Stomach (tissue), 9 donors: ENCODE data around the gene ATP10B. TPM values are rescaled to one million over a fixed set of nuclear protein-coding genes. Genes with fewer than 3 reads are reported as not detected.

ENCODE experiments used
- DNase-seq, 2 donors: peaks; one replicate each; pipeline versions ENCODE4 v3.0.0 to v3.0.0-alpha.2; 2013 to 2019
- H3K27ac ChIP-seq, 5 donors: fragments of 200-600 bp in 4 of 5; sonication (generic) in 4 of 5; one replicate each; pipeline ENCODE4 v1.5.1; 2013 to 2019; ENCODE audit warnings: mild to moderate bottlenecking in 1 of 5, moderate library complexity in 1 of 5
- H3K27me3 ChIP-seq, 3 donors: fragments of 200-600 bp; sonication (generic); one replicate each; pipeline ENCODE4 v1.5.1; 2017 to 2019; ENCODE audit warnings: mixed run types in 1 of 3
- H3K36me3 ChIP-seq, 4 donors: fragments of 200-600 bp; sonication (generic); 1 replicate in 3 of 4; 2 replicates in 1 of 4; pipeline ENCODE4 v1.5.1; 2016 to 2019
- H3K4me1 ChIP-seq, 4 donors: fragments of 200-600 bp; sonication (generic); one replicate each; pipeline ENCODE4 v1.5.1; 2016 to 2019
- H3K4me3 ChIP-seq, 4 donors: fragments of 200-600 bp; sonication (generic) in 3 of 4; one replicate each; pipeline ENCODE4 v1.5.1; 2016 to 2019; ENCODE audit warnings: mild to moderate bottlenecking in 1 of 4
- H3K9me3 ChIP-seq, 4 donors: fragments of 200-600 bp; sonication (generic); one replicate each; pipeline ENCODE4 v1.5.1; 2016 to 2019
- EP300 ChIP-seq: sonication (generic); formaldehyde crosslinking; IDR thresholded peaks from one replicate; pipeline ENCODE4 v1.6.1; 2017; ENCODE audit warnings: antibody characterized with exemption
- POLR2A ChIP-seq, 4 donors: fragments of 450-650 bp; IDR thresholded peaks; one replicate each; pipeline ENCODE4 v1.6.1; 2016; ENCODE audit warnings: antibody characterized with exemption in 4 of 4, control low read depth in 2 of 4, mild to moderate bottlenecking in 1 of 4, moderate library complexity in 1 of 4
- POLR2AphosphoS5 ChIP-seq, 3 donors: sonication (generic); formaldehyde crosslinking; IDR thresholded peaks; one replicate each; pipeline ENCODE4 v1.6.1; 2016; ENCODE audit warnings: antibody characterized with exemption in 3 of 3
- WGBS, 5 donors: extraction: QIAGEN DNeasy Blood & Tissue Kit in 3 of 5; methylation state at CpG; one replicate each; pipeline versions ENCODE4 v1.1.5 to v1.1.7; 2013 to 2018; 5-methylcytosine and 5-hydroxymethylcytosine counted together
- intact Hi-C: fragments of 100-400 bp; cut with DNase I; formaldehyde crosslinking; loops from one replicate; pipeline ENCODE4 v1.15.1; 2023; ENCODE audit warnings: low total_unique reads
- polyA plus RNA-seq, 3 donors: library from polyadenylated mRNA; stranded (reverse); fragments of 200-250 nt; gene quantifications; one replicate each; pipeline ENCODE4 v1.2.3, GENCODE V29; 2013
- total RNA-seq, 5 donors: library from RNA; depleted of rRNA; stranded (reverse); fragments of >200 nt; gene quantifications; one replicate each; pipeline versions ENCODE4 v1.1.0 to v1.2.3, GENCODE V29; 2014 to 2016
- TF ChIP-seq, protein P1 (sequence below), 7 experiments: fragments of 450-650 bp in 4 of 7; fragments of 200-600 bp in 3 of 7; sonication (generic) in 3 of 7; IDR thresholded peaks; one replicate each; pipeline ENCODE4 v1.5.1; 2016 to 2019; ENCODE audit warnings: antibody characterized with exemption in 7 of 7, control low read depth in 2 of 7, mild to moderate bottlenecking in 1 of 7
- donor health status: healthy with polysubstance abuse.
- donor health status: Bipolar disorder and iron deficiency.
- donor health status: healthy.

ATP10B gene
- total and polyA plus RNA-seq, 8 donors: 0.25 to 115 (median 4.4) TPM

DNA sequence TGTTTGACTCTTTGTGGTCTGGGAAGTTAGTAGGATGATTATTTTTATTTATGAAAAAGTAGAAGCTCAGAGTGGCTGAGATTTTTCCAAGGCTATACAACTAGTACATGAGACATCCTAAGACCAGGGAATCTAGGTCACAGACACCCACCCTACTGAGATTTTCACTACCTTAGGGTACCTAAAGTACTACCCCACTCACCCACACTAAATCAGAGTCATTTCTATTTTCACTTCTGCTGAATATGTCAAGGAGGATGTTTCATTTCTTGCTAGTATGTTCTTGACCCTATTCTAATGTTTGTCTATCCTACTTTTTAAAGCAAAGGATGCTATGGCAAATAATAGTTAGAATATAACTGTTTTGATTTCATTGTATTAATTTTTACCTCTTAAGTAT, 206.0 kb downstream of the ATP10B start:
- Histone ChIP-seq H3K4me3 (no peak overlapping the region), H3K27ac (no peak overlapping the region), H3K4me1 (no peaks in the 10 kb centered on the region), H3K36me3 (no peaks in the 10 kb centered on the region), H3K9me3 (no peaks in the 10 kb centered on the region), H3K27me3 (no peaks in the 10 kb centered on the region)
- TF ChIP-seq POLR2A (IDR thresholded peaks at IDR 0.05) (no peak), POLR2AphosphoS5 (IDR thresholded peaks at IDR 0.05) (no peak), EP300 (no peak)
- TF ChIP-seq, protein P1, sequence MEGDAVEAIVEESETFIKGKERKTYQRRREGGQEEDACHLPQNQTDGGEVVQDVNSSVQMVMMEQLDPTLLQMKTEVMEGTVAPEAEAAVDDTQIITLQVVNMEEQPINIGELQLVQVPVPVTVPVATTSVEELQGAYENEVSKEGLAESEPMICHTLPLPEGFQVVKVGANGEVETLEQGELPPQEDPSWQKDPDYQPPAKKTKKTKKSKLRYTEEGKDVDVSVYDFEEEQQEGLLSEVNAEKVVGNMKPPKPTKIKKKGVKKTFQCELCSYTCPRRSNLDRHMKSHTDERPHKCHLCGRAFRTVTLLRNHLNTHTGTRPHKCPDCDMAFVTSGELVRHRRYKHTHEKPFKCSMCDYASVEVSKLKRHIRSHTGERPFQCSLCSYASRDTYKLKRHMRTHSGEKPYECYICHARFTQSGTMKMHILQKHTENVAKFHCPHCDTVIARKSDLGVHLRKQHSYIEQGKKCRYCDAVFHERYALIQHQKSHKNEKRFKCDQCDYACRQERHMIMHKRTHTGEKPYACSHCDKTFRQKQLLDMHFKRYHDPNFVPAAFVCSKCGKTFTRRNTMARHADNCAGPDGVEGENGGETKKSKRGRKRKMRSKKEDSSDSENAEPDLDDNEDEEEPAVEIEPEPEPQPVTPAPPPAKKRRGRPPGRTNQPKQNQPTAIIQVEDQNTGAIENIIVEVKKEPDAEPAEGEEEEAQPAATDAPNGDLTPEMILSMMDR (IDR thresholded peaks at IDR 0.05): no peak
- intact Hi-C loops: no loop called here
- no peak for DNase-seq

DNA sequence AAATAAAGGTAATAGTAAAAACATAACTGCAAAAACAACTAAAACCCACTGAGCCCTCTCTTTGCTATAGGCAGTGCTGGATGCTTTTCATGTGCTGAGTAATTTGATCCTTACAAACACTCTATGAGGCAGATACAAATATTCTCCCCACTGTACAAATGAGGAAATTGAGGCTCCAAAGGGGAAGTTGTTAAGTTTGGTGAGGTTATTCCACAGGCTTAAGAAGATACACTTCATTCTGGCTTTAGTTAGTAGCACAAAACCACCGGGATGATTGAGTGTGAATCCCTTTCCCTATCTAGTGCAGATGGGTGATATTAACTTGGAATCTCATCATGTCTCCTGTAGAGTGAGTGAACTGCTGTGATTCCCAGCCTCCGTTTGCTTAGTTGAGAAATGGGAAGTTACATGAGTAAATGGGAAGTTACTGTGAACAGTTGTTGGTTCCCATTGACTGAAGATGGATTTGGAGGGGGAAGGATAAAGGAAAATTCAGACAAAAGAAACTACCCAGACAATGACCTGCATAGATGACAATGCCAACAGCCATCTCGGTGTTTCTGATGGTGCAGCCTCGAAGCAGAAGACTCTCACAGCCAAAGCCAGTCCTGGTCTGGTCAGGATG, 208.3 kb downstream of the ATP10B start:
- Histone ChIP-seq H3K27ac (no peak overlapping the region), H3K27me3 (no peaks in the 10 kb centered on the region), H3K9me3 (no peaks in the 10 kb centered on the region), H3K4me3 (no peak overlapping the region), H3K36me3 (no peaks in the 10 kb centered on the region), H3K4me1 (no peaks in the 10 kb centered on the region)
- intact Hi-C loops: no loop called here
- no peak for DNase-seq
- TF ChIP-seq, protein P1 (IDR thresholded peaks at IDR 0.05): no peak
- TF ChIP-seq POLR2A (IDR thresholded peaks at IDR 0.05): no peak
- 78 to 87% (median 82%) methylated on average over 4 of the region's 4 CpGs for WGBS, 5 donors

DNA sequence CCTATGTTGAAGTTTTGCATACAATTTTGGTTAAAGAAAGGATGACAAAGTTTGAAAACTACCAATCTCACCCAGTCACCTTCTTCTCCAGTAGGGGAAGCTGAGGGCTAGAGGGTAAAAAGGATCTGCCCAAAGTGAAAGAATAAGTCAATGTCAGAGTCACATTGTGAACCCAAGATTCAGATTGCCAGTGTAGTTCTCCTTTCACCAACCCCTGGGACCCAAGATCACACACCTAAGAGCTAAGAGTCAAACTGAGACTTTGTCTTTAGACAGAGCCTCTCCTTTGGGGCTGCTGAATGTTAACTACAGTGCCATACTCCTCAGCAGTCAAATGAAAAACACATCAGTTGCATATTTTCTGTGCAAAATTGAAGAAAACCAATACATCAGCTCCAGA, 210.6 kb downstream of the ATP10B start:
- TF ChIP-seq POLR2AphosphoS5 (IDR thresholded peaks at IDR 0.05) (no peak), POLR2A (IDR thresholded peaks at IDR 0.05) (no peak), EP300 (no peak)
- TF ChIP-seq, protein P1 (IDR thresholded peaks at IDR 0.05): no peak
- no peak overlapping the region for H3K27ac ChIP-seq
- no peaks in the 10 kb centered on the region for H3K27me3 ChIP-seq
- no peak for DNase-seq
- H3K36me3 ChIP-seq: no peaks in the 10 kb centered on the region
- no peak overlapping the region for H3K4me3 ChIP-seq
- H3K4me1 ChIP-seq: no peaks in the 10 kb centered on the region
- intact Hi-C loops: no loop called here
- no peaks in the 10 kb centered on the region for H3K9me3 ChIP-seq

DNA sequence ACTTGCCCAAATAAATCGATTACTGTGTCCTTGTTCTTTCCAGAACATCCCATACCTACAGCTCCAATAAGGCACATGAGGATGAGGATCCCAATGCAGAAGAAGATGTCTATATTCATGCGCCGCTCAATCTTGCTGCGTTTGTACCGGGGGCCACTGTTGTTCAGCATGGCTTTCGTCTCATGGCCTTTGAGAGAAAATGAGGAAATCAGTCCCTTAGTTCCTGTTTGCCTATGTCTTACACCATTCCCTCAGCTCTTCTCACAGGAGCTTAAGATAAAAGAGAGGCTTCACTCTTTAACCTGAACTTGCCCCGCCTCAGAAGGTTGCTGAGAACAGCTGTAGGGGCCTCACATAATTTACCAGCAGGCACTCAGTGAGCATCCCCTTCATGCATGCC, 211.6 kb downstream of the ATP10B start:
- TF ChIP-seq POLR2A (IDR thresholded peaks at IDR 0.05) (no peak), EP300 (no peak)

DNA sequence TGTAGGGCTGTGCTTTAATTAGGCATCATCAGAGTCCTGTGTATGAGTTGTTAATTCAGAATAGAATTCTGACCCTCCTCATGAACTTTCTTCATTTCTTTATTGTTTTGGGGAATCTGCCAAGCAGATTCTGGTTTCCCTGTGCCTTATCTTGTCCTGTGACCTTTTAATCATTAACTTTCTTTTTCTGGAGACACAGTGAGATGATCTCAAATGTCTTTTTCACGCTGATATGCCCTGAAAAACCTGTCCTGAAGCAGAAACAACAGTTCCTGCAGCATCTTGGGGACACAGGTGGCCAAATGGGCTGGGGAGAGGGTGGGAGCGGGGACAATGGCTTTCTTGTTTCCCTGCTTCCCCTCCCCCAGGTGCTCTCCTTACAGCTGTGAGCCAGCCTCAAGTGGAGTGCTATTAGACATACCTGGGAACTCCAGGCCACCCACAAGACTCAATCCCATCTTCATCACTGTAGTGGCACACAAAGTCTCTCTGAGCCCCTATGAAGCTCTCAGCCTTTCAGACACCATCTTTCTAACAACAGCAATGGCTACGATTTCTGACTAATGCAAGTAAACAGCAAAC, 213.8 kb downstream of the ATP10B start:
- no peak overlapping the region for H3K27ac ChIP-seq
- no peaks in the 10 kb centered on the region for H3K4me1 ChIP-seq
- no peaks in the 10 kb centered on the region for H3K36me3 ChIP-seq
- peak in 1 of 2 donors; percentile 17 for DNase-seq
- TF ChIP-seq POLR2AphosphoS5 (IDR thresholded peaks at IDR 0.05) (no peak), EP300 (no peak), POLR2A (IDR thresholded peaks at IDR 0.05) (no peak)
- TF ChIP-seq, protein P1 (IDR thresholded peaks at IDR 0.05): no peak
- no peaks in the 10 kb centered on the region for H3K27me3 ChIP-seq
- 56 to 70% (median 60%) methylated on average over 3 of the region's 3 CpGs for WGBS, 5 donors
- no peaks in the 10 kb centered on the region for H3K9me3 ChIP-seq
- no peak overlapping the region for H3K4me3 ChIP-seq
- intact Hi-C loops: no loop called here

More for the DNA sequence above, 211.6 kb downstream of the ATP10B start:
- H3K36me3 ChIP-seq: no peaks in the 10 kb centered on the region
- H3K4me3 ChIP-seq: no peak overlapping the region
- DNase-seq: no peak
- intact Hi-C loops: no loop called here
- H3K27me3 ChIP-seq: no peaks in the 10 kb centered on the region
- WGBS, 5 donors: 83 to 90% (median 87%) methylated on average over 7 of the region's 7 CpGs
- no peaks in the 10 kb centered on the region for H3K9me3 ChIP-seq
- H3K4me1 ChIP-seq: no peaks in the 10 kb centered on the region
- no peak overlapping the region for H3K27ac ChIP-seq
